OCI-M1 (cell line): ENCODE data around the gene POLR1B.
"Not testable (repeated sequence)": the region's sequence is repeated elsewhere in the genome, so short reads cannot be mapped to it uniquely, and the experiment has no call there.

ENCODE experiments used
- DNase-seq: peaks from one replicate; lab custom pipeline; 2025; lab: John Stamatoyannopoulos, UW

Gene POLR1B

DNA sequence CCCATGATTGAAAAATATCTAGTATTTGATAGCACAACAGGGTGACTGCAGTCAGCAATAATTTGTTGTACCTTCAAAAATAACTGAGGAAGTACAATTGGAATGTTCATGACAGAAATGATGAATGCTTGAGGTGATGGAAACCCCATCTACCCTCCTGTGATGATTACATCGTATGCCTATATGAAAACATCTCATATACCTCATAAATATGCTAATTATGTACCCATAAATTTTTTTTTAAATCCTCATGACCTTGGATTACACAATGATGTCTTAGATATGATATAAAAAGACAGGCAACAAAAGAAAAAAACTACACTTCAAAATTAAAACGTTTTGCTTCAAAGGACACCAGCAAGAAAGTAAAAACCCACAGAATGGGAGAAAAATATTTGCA, 1.4 kb upstream of the POLR1B start:
- no peak for DNase-seq

DNA sequence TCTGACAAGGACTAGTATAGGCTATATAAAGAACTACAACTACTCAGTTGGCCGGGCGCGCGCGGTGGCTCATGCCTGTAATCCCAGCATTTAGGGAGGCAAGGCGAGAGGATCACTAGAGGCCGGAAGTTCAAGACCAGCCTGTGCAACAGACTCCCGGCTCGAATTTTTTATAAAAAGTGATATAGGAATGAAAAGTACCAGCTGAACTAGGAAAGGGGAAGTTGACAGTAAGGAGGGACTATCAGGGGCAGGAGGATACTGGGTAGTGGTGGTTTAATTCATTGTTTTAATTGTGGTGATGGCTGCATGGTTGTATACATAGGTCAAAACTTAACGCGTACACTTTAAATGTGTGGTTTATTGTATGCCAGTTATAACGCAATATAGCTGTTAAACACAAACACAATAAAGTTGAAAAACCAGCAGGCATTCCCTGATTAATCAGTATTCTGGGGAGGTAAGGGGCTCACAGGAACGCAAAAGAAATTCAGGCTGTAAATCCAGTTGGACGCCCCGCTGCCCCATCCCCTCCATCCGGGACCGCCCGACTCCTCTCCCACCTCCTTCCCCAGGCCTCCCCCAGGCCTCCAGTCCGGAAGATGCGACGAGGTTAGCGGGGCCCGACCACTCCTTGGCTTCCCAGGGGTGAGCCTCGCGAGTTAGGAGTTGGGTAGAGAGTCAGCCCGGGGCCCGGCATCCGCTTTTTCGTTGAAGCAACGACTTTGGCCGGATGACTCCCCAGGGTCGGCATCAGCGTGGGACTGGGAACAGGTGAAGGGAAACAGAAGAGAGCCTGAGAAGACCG, 746 bp upstream of the POLR1B start:
- DNase-seq, result peak; percentile 93

DNA sequence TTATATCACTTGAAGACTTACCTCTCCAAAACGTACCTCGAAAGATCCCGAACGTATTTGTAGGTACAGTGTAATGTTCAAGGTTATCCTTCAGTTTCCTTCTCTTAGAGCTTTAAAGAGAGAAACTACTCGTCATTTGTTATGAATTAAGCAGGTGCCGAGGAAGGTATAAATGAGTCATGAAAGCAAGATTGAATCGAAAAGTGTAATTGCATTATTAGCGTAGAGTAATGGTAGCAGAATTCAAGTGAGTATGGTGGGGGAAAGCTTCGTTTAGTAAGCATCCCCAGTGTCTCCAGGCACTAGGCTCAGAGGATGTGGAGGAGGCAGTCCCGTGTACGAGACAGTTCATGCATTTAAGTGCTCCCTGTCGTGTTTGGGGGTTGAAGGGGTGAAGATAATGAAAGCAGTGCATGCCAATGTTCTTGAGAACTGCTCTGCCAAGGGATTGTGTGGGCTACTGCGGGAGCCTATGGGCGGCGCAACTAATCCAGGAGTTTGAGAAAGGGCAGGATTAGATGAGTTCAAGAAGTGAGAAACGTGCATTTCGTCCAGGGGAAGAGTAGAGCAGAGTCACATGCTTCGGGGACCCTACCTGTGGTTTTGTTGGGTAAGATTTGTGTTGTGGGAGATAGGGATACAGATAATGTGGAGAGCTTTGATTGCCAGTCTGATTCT, 858 bp downstream of the POLR1B start:
- DNase-seq, result peak; percentile 52

DNA sequence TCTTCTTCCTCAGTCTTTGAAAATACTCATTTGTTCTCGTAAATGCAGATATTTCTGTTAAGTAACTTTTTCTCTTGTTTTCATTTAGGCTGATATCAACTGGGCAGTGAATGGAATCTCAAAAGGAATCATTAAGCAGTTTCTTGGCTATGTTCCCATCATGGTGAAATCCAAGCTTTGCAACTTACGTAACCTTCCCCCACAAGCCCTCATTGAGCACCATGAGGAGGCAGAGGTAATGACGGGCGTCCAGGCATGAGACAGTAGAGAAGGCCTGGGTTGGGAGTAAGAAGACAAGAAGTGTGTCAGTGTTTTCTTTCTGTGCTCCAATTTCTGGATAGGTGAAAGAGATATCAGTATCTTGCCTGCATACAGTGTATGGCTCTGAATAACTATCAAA, 5.1 kb downstream of the POLR1B start:
- no peak for DNase-seq

DNA sequence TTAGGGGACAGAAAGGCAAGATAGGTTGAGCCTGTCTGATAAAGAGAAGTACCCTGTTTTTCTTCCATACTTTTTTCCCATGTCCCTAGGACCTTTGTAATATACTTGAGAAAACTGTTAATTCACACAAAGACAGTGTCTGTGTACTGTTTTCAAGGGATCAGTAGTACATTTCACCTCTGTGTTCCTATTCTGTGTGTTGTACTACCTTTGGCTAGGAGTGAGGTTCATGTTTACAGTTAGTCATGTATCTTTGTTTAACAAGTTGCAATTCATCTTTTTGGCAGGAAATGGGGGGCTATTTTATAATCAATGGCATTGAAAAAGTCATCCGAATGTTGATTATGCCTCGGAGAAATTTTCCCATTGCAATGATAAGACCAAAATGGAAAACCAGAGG, 6.7 kb downstream of the POLR1B start:
- no peak for DNase-seq

DNA sequence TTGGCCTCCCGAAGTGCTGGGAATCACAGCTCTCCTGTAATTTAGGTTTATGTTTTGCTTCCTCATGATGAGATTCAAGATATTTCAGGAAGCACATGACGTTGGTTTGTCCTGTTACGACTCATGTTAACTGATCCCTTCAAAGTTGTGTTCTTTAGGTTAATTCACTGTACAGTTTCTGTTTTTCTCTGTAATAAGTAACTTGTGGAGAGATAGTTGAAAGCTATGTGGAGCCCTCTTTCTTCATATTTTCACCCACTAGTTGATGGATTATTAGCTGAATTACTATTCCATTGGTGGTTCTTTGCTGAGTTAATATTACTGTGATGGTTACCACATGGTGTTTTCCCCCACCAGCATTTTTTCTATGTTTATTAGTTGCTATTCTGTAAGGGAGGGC, 23.8 kb downstream of the POLR1B start:
- no peak for DNase-seq

DNA sequence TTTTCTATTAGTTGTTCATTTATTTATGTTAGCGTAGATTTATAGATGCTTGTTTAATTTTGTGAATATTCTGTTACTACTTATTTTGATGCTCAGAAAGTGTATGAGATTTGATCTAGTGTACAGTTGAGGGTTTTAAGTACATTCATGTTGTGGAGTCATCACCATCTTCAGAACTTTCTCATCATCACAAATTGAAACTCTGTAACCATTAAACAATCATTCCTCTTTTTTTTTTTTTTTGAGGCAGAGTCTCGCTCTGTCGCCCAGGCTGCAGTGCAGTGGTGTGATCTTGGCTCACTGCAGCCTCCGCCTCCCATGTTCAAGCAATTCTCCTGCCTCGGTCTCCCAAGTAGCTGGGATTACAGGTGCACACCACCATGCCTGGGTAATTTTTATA, 24.2 kb downstream of the POLR1B start:
- DNase-seq, result not testable (repeated sequence)

DNA sequence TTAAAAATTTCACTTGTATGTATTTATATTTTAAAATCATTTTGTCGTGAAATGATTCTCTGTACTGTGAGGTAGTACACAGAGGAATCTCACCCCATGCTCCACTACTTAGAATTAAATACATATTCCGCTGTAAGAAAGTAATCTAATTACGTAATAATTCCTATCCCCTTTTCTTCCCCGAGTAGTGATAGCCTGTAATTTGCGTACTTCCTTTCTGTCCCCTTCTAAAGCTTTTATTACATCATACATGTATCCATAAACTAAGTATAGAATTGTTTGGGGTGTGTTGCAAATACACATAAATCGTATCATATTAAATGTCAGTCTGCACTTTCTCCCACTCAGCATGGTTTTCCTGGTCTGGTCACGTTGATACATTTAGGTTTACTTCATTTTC, 29.7 kb downstream of the POLR1B start:
- no peak for DNase-seq

DNA sequence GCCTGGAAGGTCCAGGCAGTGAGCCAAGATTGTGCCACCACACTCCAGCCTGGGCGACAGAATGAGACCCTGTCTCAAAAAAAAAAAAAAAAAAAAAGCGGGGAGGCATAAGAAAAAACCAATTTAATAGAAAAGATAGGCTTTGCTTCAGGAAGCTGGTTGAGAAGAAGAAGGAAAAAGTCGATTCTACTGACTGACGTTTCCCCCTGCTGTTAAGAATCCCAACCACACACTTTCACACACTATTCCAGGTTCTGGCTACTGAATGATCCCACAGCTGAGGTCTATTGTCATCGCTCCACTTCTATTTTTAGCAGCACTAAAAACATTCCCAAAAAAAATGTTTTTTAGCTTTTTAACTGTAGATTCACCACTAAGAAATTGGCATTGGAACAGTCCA, 35.5 kb downstream of the POLR1B start:
- no peak for DNase-seq

DNA sequence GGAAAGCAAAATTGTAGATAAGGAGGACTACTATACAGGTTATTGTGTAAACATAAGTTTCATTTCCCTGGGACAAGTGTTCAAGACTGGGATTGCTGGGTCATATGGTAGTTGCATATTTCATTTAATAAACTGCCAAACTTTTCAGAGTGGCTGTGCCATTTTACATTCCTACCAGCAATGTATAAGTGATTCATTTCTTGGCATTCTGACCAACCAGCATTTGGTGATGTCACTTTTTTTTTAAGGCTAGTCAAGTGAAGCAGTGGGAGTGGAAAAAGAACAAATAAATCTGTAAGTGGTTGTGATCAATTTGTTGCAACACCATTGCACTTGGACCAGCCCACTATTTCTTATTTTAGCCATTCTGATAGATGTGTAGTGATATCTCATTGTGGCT, 37.0 kb downstream of the POLR1B start:
- DNase-seq, result peak; percentile 38

DNA sequence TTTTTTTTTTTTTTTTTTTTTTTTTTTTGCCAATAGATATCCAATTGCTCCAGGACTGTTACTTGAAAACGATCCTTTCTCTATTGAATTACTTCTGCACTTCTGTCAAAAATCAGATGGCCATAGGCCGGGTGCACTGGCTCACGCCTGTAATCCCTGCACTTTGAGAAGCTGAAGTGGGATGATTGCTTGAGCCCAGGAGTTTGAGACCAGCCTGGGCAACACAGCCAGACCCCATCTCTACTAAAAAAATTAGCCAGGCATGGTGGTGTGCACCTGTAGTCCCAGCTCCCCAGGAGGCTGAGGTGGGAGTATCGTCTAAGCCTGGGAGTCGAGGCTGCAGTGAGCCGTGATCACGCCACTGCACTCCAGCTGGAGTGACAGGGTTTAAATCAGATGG, 37.8 kb downstream of the POLR1B start:
- DNase-seq, result no peak

DNA sequence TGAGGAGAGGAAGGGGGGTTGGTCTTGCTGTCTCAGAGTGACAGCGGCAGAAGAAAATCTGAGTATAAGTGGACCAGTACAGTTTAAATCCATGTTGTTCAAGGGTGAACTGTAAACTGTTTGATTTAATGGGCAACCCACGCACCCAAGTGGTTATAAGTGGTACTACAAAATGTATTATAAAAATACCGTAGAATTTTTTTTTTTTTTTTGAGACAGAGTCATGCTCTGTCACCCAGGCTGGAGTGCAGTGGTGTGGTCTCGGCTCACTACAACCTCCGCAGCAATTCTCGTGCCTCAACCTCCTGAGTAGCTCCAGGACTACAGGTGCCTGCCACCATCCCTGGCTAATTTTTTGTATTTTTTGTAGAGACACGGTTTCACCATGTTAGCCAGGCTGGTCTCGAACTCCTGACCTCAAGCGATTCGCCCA, 40.1 kb downstream of the POLR1B start:
- DNase-seq, result peak; percentile 87

DNA sequence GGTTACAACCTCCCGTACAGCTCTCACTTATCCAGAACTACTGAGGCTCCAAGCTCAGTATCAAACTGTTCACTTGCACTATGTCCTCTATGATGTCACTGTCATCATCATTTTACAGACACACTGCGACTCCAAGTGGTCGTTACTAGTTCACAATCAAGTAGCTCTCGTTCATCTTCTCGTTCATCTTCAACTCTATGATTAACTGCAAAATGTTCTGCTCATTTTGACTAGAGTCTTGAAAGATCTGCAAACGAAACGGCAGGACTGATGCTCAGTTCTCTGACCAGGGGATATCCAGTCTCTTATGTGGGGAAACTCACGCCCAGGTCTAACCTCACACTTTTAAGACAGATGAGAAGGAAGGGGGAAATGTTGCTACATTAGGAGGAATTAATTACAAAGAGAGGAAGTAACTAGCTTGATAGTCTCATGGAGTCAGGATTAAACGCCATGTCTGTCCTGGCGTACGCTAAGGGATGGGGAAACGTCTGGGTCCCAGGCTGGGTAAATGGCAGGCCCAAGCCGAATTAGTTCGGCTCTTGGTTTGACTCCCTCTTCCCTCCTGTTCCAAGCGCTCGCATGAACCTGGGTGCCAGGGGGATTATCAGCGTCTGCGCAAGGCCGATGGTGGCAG, 41.4 kb downstream of the POLR1B start:
- peak; percentile 74 for DNase-seq

DNA sequence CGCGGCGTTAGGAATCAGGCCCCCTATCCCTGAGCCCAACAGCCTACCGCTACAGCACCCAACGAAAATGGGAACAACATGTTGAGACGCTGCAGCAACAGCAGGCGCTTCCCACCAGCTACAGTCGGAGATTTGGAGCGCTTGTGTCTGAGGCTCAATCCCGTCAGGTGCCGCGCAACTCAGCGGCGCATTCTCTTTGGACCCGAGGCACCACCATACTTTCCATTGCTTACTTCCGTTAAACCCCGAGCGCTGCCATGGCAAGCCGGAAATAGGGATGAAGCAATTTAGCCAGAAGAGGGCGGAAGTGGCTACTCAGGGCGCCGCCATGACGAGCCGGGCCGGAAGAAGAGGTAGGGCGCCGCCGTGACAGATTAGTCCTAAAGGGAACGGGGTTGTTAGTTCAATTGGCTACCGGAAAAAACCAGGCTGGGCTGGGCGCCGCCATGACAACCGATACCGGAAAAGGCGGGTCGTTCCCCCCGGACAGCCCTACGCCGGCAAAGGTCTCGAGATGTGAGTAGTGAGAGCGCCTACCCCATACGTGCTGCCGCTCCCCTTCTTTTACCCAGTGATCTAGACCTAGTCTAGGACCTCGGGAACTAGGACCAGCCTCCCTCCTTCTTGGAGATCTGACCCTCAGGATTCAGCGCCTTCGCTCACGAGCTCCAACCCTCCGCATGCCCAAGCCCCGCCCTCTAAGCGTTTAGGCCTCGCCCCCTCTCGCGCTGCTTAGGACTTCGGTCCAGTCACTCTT, 42.0 kb downstream of the POLR1B start, which contains the start of gene CHCHD5:
Gene CHCHD5, plus strand, starts transcription at position 476 of the 757 bp plus-strand sequence. Its CDS starts 39 bp downstream, at position 515.
- peak; percentile 98 for DNase-seq

DNA sequence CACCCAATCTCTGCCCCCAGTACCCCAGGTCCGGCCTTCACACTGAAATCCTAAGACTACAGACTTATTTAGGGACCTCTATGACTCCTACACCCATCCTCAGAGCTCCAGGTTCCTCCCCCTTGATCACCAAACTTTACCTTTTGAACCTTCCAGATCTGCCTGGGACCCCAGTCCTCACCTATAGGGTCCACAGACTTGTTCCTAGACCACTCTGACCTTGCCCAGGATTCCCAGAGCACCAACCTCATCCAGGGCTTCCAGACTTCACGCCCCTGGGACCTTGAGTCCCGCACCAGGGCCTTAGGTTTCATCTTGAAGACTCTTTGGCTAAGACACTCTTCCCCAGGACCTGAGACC, 42.6 kb downstream of the POLR1B start:
- no peak for DNase-seq

DNA sequence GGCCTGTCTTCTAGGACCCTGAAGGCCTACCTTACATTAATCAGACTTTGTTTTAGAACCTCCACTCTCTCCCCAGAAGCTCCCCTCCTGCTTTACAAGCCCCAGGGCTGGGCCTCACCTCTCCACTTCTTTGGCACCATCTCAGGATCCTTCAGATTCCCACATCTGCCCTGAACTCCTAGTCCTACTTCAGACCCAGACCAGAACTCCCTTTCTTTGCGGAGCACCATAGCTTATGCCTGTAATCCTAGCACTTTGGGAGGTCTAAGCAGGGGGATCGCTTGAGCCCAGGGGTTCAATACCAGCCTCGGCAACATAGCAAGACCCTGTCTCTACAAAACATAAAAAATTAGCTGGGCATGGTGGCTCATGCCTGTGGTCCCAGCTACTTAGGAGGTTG, 43.1 kb downstream of the POLR1B start:
- DNase-seq, result no peak

DNA sequence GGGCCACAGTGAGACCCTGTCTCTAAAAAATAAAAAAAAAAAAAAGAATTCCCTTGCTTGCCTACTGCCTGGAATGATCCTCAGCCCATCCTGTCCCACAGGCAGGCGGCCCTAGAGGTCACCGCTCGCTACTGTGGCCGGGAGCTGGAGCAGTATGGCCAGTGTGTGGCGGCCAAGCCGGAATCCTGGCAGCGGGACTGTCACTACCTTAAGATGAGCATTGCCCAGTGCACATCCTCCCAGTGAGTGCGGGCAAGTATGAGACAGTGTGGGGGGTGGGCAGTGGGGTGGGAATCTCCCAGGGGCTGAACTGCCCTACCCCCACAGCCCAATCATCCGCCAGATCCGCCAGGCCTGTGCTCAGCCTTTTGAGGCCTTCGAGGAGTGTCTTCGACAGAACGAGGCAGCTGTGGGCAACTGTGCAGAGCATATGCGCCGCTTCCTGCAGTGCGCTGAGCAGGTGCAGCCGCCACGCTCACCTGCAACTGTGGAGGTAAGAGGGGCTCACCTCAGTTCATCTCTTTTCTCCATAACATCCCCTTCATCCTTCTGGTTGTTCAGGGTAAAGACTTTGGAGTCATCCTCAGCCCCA, 43.7 kb downstream of the POLR1B start:
- DNase-seq, result no peak

DNA sequence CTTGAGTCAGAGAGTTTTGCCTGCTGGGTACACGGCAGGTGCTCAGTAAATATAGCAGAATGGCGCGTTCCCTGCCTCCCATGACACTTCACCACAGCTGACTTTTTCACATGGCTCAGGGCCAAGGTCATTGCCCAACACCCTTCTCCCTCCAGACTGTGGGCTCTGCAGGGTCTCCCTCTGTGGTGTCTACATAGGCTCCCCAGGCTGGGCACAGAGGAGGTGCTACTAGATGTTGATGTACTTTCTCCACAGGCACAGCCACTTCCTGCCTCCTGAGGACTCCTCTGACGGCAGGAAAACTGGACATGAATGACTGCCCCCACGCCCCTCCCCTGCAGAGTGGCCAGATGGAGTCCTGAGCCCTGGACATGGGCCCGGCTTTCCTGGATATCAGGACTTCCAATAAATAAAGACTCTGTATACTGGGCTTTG, 46.4 kb downstream of the POLR1B start:
- no peak for DNase-seq

DNA sequence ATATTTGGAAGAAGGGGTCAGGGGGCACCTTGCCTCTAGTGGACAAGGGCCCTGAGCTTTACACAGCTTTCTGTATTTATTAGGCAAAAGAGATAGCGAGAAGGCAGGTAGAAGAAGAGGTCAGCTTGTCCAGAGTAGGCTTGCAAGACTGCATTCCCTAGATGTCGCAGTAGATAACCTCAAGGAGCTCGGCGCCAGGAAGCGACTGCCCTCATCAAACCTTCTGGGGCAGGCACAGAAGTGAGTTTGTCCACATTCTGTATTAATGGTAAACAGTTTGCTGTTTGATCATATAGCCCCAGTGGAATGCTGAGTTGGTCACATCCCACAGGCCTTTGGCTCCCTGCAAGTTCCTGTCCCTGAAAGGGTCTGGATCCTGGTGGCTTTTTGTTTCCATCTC, 49.1 kb downstream of the POLR1B start:
- no peak for DNase-seq

DNA sequence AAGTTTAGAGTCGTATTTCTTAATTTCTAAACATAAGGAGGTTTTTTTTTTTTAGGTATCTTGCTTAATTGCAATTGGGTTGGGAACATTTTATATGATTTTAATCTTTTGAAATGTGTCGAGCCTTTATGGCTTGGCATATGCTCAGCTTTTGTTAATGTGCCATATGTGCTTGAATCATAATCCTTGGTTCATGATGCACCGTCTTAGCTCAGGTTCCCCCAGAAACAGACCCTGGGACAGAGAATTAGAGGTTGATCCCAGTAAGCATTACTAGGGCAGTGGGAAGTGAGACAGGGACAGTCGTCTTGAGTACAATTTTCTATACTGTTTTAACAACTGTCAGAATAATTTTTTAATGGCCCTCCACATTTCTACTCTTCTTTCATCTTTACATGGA, 51.5 kb downstream of the POLR1B start:
- no peak for DNase-seq

DNA sequence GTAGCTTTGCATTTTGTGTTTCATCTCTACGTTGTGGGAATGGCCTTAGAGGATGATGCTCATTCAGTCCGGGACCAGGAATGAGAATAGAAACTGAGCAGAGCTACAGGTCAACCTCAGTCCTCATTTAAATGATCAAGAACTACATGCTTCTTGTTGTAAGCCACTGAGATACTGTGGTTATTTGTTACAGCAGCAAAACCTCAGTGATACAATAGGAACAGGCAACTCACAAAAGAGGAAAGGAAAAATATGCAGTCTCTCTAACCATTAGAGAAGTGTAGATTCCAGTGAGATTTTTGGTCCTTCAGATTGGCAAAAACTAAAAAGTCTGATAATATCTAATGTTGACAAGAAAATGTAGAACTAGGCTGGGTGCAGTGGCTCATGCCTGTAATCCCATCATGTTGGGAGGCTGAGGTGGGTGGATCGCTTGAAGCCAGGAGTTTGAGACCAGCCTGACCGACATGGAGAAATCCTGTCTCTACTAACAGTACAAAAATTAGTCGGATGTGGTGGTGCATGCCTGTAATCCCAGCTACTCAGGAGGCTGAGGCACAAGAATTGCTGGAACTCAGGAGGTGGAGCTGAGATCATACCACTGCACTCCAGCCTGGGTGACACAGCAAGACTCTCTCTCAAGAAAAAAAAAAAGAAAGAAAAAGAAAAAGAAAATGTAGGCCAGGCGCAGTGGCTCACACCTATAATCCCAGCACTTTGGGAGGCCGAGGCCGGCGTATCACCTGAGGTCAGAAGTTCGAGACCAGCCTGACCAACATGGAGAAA, 55.5 kb downstream of the POLR1B start:
- DNase-seq, result no peak
